DMS114 treated with DMSO at 0.1 percent for 48 hours (cell line): ENCODE measurements around the gene SPRR2G.
"Not testable (repeated sequence)": the region's sequence is repeated elsewhere in the genome, so short reads cannot be mapped to it uniquely, and the experiment has no call there.

Experiments used
- DNase-seq: peaks from one replicate; lab custom pipeline; 2025; ENCODE audit not compliant: unreplicated experiment; lab: John Stamatoyannopoulos, UW

The SPRR2G gene

GRCh38 chr1:153115264-153115663 lies 35.4 kb downstream of the SPRR2G start:
- not testable (repeated sequence) for DNase-seq

GRCh38 chr1:153113416-153113815 lies 37.3 kb downstream of the SPRR2G start, which contains the start of gene SPRR2F:
TSS of gene SPRR2F (minus strand) at chr1:153113516. CDS start at chr1:153112733, 783 bp downstream.
- no peak for DNase-seq

GRCh38 chr1:153112454-153112853 lies 38.2 kb downstream of the SPRR2G start:
- not testable (repeated sequence) for DNase-seq

DNA sequence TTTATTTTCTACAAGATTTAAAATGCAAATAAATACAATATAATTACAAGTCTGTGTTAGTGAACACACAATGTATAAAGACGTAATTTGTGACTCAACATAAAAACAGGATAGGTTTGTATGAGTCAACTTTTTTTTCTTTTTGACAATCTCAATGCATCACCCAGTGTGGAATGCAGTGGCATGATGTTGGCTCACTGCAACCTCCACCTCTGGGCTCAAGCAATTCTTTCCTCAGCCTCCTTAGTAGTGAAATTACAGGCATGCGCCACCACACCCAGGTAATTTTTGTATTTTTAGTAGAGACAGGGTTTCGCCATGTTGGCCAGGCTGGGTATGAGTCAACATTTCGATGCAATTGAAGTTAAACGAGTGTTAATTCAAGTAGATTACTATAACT lies 50.4 kb downstream of the SPRR2G start:
- DNase-seq, result no peak
